HepG2 (cell line): ENCODE measurements around the gene FRMD8. TPM values are rescaled to one million over a fixed set of nuclear protein-coding genes. Genes with fewer than 3 reads are reported as not detected.

ENCODE experiments used
- CBFB ChIP-seq: sonication (generic); formaldehyde crosslinking; IDR thresholded peaks from 2 replicates; pipeline ENCODE4 v1.4.0; 2020; ENCODE audit warnings: missing genetic modification reagents
- FOXA1 ChIP-seq, 2 experiments: fragments of 450-650 bp in 1 of 2; sonication (generic) in 1 of 2; formaldehyde crosslinking in 1 of 2; IDR thresholded peaks; 2 replicates each; pipeline versions ENCODE4 v1.4.0 to v1.6.1; 2016 to 2020; ENCODE audit warnings: missing genetic modification reagents in 1 of 2
- HDAC1 ChIP-seq: sonication (generic); formaldehyde crosslinking; IDR thresholded peaks from 2 replicates; pipeline ENCODE4 v1.5.1; 2020; ENCODE audit warnings: mild to moderate bottlenecking, missing genetic modification reagents
- MBNL3 ChIP-seq: fragments of 250-450 bp; sonication (Bioruptor Pico); conservative IDR thresholded peaks from 2 replicates; pipeline ENCODE4 v1.8.0; 2022; ENCODE audit warnings: mild to moderate bottlenecking, inconsistent platforms
- RORA ChIP-seq: sonication (generic); formaldehyde crosslinking; IDR thresholded peaks from 2 replicates; pipeline ENCODE4 v1.5.0; 2020; ENCODE audit warnings: mild to moderate bottlenecking, missing genetic modification reagents, moderate library complexity
- RXRA ChIP-seq: sonication (generic); formaldehyde crosslinking; IDR thresholded peaks from 2 replicates; pipeline ENCODE4 v1.5.1; 2020; ENCODE audit warnings: missing genetic modification reagents
- SOX5 ChIP-seq: IDR thresholded peaks from 2 replicates; pipeline ENCODE4 v1.6.1; 2016; ENCODE audit warnings: borderline replicate concordance
- WIZ ChIP-seq: sonication (generic); formaldehyde crosslinking; IDR thresholded peaks from 2 replicates; pipeline ENCODE4 v1.5.1; 2020; ENCODE audit warnings: mild to moderate bottlenecking, missing genetic modification reagents
- ZFX ChIP-seq: sonication (generic); formaldehyde crosslinking; IDR thresholded peaks from 2 replicates; pipeline ENCODE4 v1.4.0; 2020; ENCODE audit warnings: mild to moderate bottlenecking, low read depth, missing genetic modification reagents, moderate library complexity
- ZNF101 ChIP-seq: sonication (generic); formaldehyde crosslinking; IDR thresholded peaks from 2 replicates; pipeline ENCODE4 v1.4.0; 2020; ENCODE audit warnings: mild to moderate bottlenecking, low read depth, missing genetic modification reagents, borderline replicate concordance
- ZNF17 ChIP-seq: sonication (generic); formaldehyde crosslinking; IDR thresholded peaks from 2 replicates; pipeline ENCODE4 v1.5.0; 2020; ENCODE audit warnings: mild to moderate bottlenecking, missing genetic modification reagents
- ZNF343 ChIP-seq: sonication (generic); formaldehyde crosslinking; IDR thresholded peaks from 2 replicates; pipeline ENCODE4 v1.4.0; 2020; ENCODE audit warnings: mild to moderate bottlenecking, missing genetic modification reagents
- ZNF652 ChIP-seq: IDR thresholded peaks from 2 replicates; pipeline ENCODE4 v1.6.1; 2016; ENCODE audit warnings: low read depth, borderline replicate concordance
- polyA plus RNA-seq, 8 experiments: library from polyadenylated mRNA; depleted of rRNA in 3 of 8; stranded (reverse) in 7 of 8; unstranded in 1 of 8; fragments of >200 nt; fragmentation: Illumina TruSeq in 4 of 8; extraction: Trizol in 4 of 8; gene quantifications; 2 replicates each; pipeline versions ENCODE4 v1.2.1 to v1.2.3, GENCODE V29; 2011 to 2016; ENCODE audit warnings: low read depth in 4 of 8, missing spikeins in 1 of 8, mixed read lengths in 1 of 8; ENCODE audit not compliant: insufficient read depth in 1 of 8
- total RNA-seq, 5 experiments: library from RNA; depleted of rRNA; stranded (reverse); fragments of >200 nt; fragmentation: Illumina TruSeq; extraction: Trizol; gene quantifications; 2 replicates each; pipeline ENCODE4 v1.2.3, GENCODE V29; 2016; ENCODE audit warnings: low read depth in 1 of 5
- TF ChIP-seq, protein P1 (sequence below): sonication (generic); formaldehyde crosslinking; IDR thresholded peaks from 2 replicates; pipeline ENCODE4 v1.4.0; 2020; ENCODE audit warnings: missing genetic modification reagents
- TF ChIP-seq, protein P2 (sequence below): sonication (generic); formaldehyde crosslinking; IDR thresholded peaks from 2 replicates; pipeline ENCODE4 v1.4.0; 2020; ENCODE audit warnings: missing genetic modification reagents
- TF ChIP-seq, protein P3 (sequence below): IDR thresholded peaks from 2 replicates; pipeline ENCODE4 v1.6.1; 2016; ENCODE audit warnings: missing genetic modification reagents, missing compliant biosample characterization
- TF ChIP-seq, protein P4 (sequence below): sonication (generic); formaldehyde crosslinking; IDR thresholded peaks from 2 replicates; pipeline ENCODE4 v1.4.0; 2020; ENCODE audit warnings: missing genetic modification reagents; ENCODE audit errors: not compliant biosample characterization
- TF ChIP-seq, protein P5 (sequence below): sonication (generic); formaldehyde crosslinking; IDR thresholded peaks from 2 replicates; pipeline ENCODE4 v1.5.1; 2020; ENCODE audit warnings: missing genetic modification reagents, mild to moderate bottlenecking, borderline replicate concordance
- TF ChIP-seq, protein P6 (sequence below): sonication (generic); formaldehyde crosslinking; conservative IDR thresholded peaks from 2 replicates; pipeline ENCODE4 v1.4.0; 2020; ENCODE audit warnings: mild to moderate bottlenecking, missing genetic modification reagents, moderate library complexity

The FRMD8 gene
- total and polyA plus RNA-seq, 2 of the 13 experiments (the other 11 are each of a cell fraction or from before 2014, with no cell fraction given), result 5.8 to 20.6 TPM

DNA sequence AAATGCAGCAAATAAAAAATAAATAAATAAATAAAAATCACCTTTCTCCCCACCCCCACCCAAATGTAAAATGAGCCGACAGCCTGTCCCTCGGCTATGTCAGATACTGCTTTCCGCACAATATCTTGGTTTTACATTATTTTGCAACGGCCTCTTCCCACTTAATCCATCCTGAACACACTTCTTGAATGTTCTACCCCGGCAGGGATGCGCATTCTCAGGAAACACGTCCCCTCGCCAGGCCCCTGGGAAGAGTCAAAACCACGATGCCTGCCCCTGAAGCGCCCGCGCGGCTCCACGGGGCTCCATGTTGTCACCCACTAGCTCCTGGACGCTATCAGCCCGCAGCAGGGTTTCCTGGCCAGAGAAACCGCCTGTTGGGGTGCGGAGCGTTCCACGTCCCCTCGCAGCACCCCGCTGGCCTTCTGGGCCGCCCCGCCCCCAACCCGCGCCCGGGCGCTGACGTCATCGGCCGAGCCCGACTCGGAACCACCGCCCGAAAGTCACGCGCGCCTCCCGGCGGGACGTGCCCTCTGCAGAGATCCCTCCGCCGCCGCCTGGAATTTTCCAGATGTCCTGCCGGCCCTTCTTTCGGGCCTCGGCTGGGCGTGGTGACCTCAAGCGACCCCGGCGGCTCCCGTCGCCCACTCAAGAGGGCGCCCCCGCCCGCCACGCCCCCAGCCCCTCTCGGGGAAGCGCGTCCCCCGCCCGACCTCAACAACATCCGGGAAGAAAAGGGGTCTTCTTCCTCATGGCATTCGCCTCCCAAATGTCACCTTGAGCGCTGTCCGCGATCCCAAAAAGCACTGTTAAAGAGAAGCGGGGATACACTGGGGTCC, 35.6 kb downstream of the FRMD8 start (continued):
- TF ChIP-seq, protein P1, sequence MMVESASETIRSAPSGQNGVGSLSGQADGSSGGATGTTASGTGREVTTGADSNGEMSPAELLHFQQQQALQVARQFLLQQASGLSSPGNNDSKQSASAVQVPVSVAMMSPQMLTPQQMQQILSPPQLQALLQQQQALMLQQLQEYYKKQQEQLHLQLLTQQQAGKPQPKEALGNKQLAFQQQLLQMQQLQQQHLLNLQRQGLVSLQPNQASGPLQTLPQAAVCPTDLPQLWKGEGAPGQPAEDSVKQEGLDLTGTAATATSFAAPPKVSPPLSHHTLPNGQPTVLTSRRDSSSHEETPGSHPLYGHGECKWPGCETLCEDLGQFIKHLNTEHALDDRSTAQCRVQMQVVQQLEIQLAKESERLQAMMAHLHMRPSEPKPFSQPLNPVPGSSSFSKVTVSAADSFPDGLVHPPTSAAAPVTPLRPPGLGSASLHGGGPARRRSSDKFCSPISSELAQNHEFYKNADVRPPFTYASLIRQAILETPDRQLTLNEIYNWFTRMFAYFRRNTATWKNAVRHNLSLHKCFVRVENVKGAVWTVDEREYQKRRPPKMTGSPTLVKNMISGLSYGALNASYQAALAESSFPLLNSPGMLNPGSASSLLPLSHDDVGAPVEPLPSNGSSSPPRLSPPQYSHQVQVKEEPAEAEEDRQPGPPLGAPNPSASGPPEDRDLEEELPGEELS (CRISPR knock-in tag), result no peak; the same call in 1 of the 2 replicates
- TF ChIP-seq FOXA1 (IDR thresholded peaks at IDR 0.05), result no peak
- TF ChIP-seq FOXA1 (CRISPR knock-in tag; IDR thresholded peaks at IDR 0.05), result peak; percentile 27; the same call in 1 of the 2 replicates
- peak; percentile 6; the same call in 1 of the 2 replicates for TF ChIP-seq ZFX (CRISPR knock-in tag)
- TF ChIP-seq, protein P2, sequence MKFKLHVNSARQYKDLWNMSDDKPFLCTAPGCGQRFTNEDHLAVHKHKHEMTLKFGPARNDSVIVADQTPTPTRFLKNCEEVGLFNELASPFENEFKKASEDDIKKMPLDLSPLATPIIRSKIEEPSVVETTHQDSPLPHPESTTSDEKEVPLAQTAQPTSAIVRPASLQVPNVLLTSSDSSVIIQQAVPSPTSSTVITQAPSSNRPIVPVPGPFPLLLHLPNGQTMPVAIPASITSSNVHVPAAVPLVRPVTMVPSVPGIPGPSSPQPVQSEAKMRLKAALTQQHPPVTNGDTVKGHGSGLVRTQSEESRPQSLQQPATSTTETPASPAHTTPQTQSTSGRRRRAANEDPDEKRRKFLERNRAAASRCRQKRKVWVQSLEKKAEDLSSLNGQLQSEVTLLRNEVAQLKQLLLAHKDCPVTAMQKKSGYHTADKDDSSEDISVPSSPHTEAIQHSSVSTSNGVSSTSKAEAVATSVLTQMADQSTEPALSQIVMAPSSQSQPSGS (CRISPR knock-in tag), result peak; percentile 100
- TF ChIP-seq RORA, result no peak
- no peak for TF ChIP-seq WIZ (CRISPR knock-in tag)
- TF ChIP-seq, protein P3, sequence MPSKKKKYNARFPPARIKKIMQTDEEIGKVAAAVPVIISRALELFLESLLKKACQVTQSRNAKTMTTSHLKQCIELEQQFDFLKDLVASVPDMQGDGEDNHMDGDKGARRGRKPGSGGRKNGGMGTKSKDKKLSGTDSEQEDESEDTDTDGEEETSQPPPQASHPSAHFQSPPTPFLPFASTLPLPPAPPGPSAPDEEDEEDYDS (CRISPR knock-in tag), result 0 out of 2 replicates have a peak, but pooled peaks have one; percentile 12
- TF ChIP-seq ZNF652 (CRISPR knock-in tag), result no peak
- peak; percentile 99 for TF ChIP-seq RXRA (CRISPR knock-in tag)
- no peak for TF ChIP-seq CBFB
- TF ChIP-seq ZNF17 (CRISPR knock-in tag), result no peak
- no peak for TF ChIP-seq ZNF343 (CRISPR knock-in tag)
- no peak for TF ChIP-seq ZNF101 (CRISPR knock-in tag)
- TF ChIP-seq SOX5 (CRISPR knock-in tag), result peak; percentile 43; the same call in 1 of the 2 replicates
- TF ChIP-seq, protein P4, sequence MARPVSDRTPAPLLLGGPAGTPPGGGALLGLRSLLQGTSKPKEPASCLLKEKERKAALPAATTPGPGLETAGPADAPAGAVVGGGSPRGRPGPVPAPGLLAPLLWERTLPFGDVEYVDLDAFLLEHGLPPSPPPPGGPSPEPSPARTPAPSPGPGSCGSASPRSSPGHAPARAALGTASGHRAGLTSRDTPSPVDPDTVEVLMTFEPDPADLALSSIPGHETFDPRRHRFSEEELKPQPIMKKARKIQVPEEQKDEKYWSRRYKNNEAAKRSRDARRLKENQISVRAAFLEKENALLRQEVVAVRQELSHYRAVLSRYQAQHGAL (CRISPR knock-in tag), result no peak
- no peak for TF ChIP-seq MBNL3 (CRISPR knock-in tag)
- TF ChIP-seq, protein P5, sequence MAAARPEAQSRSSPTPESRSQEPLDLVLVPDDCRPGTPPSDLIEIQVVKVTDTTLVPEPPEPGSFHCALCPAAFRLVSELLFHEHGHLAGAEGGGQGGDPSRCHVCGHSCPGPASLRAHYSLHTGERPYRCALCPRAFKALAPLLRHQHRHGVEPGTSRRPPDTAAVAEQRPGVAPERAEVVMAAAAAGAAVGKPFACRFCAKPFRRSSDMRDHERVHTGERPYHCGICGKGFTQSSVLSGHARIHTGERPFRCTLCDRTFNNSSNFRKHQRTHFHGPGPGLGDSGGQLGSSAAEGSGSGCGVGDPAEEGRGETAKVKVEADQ (CRISPR knock-in tag), result 0 out of 2 replicates have a peak, but pooled peaks have one; percentile 11
- TF ChIP-seq, protein P6, sequence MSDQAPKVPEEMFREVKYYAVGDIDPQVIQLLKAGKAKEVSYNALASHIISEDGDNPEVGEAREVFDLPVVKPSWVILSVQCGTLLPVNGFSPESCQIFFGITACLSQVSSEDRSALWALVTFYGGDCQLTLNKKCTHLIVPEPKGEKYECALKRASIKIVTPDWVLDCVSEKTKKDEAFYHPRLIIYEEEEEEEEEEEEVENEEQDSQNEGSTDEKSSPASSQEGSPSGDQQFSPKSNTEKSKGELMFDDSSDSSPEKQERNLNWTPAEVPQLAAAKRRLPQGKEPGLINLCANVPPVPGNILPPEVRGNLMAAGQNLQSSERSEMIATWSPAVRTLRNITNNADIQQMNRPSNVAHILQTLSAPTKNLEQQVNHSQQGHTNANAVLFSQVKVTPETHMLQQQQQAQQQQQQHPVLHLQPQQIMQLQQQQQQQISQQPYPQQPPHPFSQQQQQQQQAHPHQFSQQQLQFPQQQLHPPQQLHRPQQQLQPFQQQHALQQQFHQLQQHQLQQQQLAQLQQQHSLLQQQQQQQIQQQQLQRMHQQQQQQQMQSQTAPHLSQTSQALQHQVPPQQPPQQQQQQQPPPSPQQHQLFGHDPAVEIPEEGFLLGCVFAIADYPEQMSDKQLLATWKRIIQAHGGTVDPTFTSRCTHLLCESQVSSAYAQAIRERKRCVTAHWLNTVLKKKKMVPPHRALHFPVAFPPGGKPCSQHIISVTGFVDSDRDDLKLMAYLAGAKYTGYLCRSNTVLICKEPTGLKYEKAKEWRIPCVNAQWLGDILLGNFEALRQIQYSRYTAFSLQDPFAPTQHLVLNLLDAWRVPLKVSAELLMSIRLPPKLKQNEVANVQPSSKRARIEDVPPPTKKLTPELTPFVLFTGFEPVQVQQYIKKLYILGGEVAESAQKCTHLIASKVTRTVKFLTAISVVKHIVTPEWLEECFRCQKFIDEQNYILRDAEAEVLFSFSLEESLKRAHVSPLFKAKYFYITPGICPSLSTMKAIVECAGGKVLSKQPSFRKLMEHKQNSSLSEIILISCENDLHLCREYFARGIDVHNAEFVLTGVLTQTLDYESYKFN, result no peak
- peak; percentile 11 for TF ChIP-seq HDAC1 (CRISPR knock-in tag)
